ENCODE data around the gene RNU1-3. TPM values are rescaled to one million over a fixed set of nuclear protein-coding genes. Genes with fewer than 3 reads are reported as not detected.
"Not testable (repeated sequence)": the region's sequence is repeated elsewhere in the genome, so short reads cannot be mapped to it uniquely, and the experiment has no call there.

The RNU1-3 gene
- total and polyA plus RNA-seq, 9 of the 15 experiments (the other 6 are each of a cell fraction or from before 2014, with no cell fraction given), result under 0.01 to 32,823 (median 2,538) TPM; not detected in 4

DNA sequence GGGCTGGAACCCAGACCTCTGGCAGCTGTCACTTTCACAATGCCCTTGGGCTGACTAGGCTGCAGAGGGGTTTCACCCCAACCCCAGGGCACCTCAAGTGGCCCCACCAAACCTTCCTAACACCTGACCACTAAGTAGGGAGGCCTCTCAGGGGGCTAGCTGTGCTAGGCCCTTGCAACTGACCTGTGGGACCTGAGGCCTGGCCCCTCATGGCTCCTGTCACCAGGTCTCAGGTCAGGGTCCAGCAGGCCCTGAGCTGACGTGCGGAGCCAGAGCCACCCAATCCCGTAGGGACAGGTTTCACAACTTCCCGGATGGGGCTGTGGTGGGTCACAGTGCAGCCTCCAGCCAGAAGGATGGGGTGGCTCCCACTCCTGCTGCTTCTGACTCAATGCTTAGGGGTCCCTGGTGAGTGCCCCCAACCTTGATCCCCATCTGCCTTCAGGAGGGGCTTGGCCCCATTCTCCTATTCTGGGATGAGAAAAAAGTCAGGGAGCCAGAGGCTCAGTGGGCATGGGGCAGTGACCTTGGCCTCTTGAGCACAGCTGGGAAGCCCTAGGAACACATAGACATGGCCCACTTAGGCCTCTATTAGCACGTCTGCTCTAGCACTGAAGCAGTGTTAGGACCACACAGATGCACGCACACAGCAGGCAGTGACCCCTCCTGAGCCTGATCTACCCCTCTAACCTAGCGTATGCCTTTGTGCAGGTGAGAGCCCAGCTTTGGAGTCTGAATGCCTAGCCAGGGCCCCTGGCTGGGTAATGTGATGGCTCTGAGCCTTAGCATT is 21.3 kb downstream of the RNU1-3 start (continued):
- TF ChIP-seq TSHZ1 (CRISPR knock-in tag; IDR thresholded peaks at IDR 0.05) (peak; percentile 66), ID3 (tag; IDR thresholded peaks at IDR 0.05) (peak; percentile 77; the same call in 1 of the 2 replicates), ZNF41 (CRISPR knock-in tag; conservative IDR thresholded peaks at IDR 0.05) (0 out of 2 replicates have a peak, but pooled peaks have one; percentile 9), ZBTB7A (IDR thresholded peaks at IDR 0.05; ENCODE audit: borderline replicate concordance, control insufficient read depth, low read depth, low read length) (peak; percentile 78; the same call in 1 of the 2 replicates), TCF15 (CRISPR knock-in tag; IDR thresholded peaks at IDR 0.05) (peak; percentile 90), STAT6 (CRISPR knock-in tag; IDR thresholded peaks at IDR 0.05) (peak; percentile 55; the same call in 1 of the 2 replicates), ZNF133 (CRISPR knock-in tag; IDR thresholded peaks at IDR 0.05) (peak; percentile 67; the same call in 1 of the 2 replicates), E2F3 (CRISPR knock-in tag; IDR thresholded peaks at IDR 0.05) (0 out of 2 replicates have a peak, but pooled peaks have one; percentile 27)
- TF ChIP-seq, protein P1, sequence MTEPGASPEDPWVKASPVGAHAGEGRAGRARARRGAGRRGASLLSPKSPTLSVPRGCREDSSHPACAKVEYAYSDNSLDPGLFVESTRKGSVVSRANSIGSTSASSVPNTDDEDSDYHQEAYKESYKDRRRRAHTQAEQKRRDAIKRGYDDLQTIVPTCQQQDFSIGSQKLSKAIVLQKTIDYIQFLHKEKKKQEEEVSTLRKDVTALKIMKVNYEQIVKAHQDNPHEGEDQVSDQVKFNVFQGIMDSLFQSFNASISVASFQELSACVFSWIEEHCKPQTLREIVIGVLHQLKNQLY (CRISPR knock-in tag; conservative IDR thresholded peaks at IDR 0.05), result peak in 1 of 2 experiments; percentile 85; a peak in 1 of 4 replicates
- not testable (repeated sequence) for TF ChIP-seq ID3 (CRISPR knock-in tag; IDR thresholded peaks at IDR 0.05)
- TF ChIP-seq, protein P2, sequence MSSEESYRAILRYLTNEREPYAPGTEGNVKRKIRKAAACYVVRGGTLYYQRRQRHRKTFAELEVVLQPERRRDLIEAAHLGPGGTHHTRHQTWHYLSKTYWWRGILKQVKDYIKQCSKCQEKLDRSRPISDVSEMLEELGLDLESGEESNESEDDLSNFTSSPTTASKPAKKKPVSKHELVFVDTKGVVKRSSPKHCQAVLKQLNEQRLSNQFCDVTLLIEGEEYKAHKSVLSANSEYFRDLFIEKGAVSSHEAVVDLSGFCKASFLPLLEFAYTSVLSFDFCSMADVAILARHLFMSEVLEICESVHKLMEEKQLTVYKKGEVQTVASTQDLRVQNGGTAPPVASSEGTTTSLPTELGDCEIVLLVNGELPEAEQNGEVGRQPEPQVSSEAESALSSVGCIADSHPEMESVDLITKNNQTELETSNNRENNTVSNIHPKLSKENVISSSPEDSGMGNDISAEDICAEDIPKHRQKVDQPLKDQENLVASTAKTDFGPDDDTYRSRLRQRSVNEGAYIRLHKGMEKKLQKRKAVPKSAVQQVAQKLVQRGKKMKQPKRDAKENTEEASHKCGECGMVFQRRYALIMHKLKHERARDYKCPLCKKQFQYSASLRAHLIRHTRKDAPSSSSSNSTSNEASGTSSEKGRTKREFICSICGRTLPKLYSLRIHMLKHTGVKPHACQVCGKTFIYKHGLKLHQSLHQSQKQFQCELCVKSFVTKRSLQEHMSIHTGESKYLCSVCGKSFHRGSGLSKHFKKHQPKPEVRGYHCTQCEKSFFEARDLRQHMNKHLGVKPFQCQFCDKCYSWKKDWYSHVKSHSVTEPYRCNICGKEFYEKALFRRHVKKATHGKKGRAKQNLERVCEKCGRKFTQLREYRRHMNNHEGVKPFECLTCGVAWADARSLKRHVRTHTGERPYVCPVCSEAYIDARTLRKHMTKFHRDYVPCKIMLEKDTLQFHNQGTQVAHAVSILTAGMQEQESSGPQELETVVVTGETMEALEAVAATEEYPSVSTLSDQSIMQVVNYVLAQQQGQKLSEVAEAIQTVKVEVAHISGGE (CRISPR knock-in tag; IDR thresholded peaks at IDR 0.05), result 0 out of 6 replicates have a peak, but pooled peaks of 1 of the 3 experiments have one; percentile 21
